ENCODE results near the gene MEF2B.

- TF ChIP-seq CTCF (IDR thresholded peaks at IDR 0.05) (no peak), POLR2AphosphoS5 (IDR thresholded peaks at IDR 0.05; ENCODE audit: low read depth, low read length) (no peak), REST (IDR thresholded peaks at IDR 0.05; ENCODE audit: insufficient read depth in 1 of 2, low read depth in 2 of 2, low read length in 1 of 2) (no peak), SIN3A (IDR thresholded peaks at IDR 0.05; ENCODE audit: borderline replicate concordance, insufficient read depth, low read depth, low read length) (no peak)
These were observed 17.2 kb downstream of the MEF2B start for GRCh38 chr19:19152668-19153384.

Data from Panc1 (cell line).